NOMO-1 treated with DMSO at 0.1 percent for 48 hours (cell line): ENCODE measurements around the gene SLC12A3.
"Not testable (repeated sequence)": the region's sequence is repeated elsewhere in the genome, so short reads cannot be mapped to it uniquely, and the experiment has no call there.

Source experiments
- DNase-seq: peaks from one replicate; lab custom pipeline; 2025; ENCODE audit not compliant: unreplicated experiment; lab: John Stamatoyannopoulos, UW

Gene SLC12A3

DNA sequence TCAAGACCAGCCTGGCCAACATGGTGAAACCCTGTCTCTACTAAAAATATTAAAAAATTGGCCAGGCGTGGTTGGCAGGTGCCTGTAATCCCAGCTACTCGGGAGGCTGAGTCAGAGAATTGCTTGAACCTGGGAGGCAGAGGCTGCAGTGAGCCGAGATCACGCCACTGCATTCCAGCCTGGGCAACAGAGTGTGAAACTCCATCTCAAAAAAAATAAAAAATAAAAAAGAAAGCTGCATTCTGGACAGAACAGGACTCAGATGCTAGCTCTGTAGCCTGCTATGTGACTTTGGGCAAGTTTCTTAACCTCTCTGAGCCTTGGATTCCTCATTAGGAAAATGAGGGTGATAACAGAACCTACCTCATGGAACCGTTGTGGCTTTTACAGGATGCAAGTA is 3.8 kb downstream of the SLC12A3 start:
- DNase-seq = not testable (repeated sequence)

DNA sequence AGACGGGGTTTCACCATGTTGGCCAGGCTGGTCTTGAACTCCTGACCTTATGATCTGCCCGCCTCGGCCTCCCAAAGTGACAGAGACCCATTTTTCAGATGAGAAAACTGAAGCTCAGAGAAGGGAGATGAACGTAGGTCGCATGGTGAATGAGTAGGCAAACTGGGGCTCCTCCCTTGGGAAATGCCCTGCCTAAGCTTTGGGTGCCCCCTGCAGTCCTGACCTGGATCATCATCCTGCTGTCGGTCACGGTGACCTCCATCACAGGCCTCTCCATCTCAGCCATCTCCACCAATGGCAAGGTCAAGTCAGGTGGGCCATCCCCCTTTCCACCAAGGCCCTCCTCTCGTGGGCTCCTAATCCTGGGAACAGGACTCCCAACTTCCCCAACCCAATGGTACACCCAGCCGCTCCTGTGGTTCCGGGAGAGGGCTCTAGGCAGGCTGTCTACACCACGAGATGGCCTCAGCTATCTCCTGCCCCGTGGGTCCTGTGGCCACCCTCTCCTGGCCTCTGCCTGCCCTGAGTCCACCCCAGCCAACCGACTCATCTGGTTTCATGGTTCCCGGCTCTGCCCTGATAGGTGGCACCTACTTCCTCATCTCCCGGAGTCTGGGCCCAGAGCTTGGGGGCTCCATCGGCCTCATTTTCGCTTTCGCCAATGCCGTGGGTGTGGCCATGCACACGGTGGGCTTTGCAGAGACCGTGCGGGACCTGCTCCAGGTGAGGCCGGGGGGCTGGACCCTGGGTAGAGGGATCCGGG is 4.7 kb downstream of the SLC12A3 start:
- peak; percentile 13 for DNase-seq

DNA sequence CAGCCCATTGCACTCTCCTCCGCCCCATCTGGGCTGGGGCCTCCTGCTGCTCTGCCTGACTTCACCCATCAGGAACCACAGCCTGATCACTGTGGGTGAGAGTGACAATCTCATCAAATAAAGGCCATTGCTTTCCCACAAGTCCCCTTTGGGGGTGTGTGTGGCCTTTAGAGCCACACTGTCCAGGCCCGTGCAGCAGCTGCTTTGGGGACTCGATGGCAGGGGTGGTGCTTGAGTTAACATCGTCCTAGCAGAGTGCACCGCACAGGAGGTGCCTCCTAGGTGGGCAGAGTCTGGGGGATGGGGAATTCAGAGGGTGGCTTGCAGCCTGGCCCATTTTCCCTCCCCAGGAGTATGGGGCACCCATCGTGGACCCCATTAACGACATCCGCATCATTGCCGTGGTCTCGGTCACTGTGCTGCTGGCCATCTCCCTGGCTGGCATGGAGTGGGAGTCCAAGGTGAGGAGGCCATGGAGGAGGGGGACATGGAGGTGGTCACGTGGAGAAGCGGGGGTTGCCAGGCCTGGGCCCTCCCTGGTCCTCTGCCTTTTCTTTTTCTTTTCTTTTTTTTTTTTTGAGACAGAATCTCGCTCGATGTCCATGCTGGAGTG is 5.4 kb downstream of the SLC12A3 start:
- no peak for DNase-seq

DNA sequence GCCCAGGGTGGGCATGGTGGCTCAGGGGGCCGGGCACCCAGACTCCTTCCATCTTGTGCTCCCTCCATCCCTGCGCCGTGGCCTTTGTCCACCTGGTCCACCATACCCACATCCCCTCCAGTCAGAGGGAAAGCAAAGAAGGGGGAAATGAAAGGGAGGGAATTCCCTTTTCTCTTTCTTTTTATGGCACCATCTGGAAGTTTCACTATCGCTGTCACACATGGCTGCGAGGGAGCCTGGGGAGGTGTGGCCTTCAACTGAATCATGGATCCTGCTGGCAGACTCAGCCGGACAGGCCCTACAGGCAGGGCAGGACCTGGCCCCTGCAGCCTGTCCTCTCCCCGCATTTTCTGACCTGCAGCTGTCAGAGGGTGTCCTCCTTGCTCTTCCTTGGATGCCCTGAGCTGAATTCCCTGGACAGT is 6.2 kb downstream of the SLC12A3 start:
- DNase-seq = no peak

DNA sequence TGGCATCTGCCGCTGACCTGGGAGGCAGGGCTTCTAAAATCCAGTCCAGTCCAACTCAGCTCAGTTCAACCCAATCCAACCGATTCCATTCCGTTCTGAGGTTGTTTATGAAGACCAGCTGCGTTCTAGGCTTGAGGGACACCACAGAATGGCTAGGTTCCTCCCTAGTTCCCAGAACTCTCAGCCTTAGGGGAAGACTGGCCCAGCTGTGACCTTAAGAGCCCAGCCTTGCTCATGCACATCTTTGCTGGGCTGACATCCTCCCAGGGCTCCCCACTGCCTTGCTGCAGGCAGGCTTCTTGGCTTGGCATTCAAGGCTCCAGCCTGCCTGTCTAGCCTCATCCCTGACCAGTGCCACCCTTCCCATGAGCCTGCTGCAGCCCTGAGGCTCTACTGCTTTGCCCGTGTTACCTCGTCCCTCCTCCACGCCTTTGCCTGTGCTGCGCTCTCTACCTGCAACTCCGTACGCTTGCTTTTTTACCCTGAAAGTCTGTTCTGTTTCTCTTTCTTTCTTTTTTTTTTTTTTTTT is 7.9 kb downstream of the SLC12A3 start:
- no peak for DNase-seq

DNA sequence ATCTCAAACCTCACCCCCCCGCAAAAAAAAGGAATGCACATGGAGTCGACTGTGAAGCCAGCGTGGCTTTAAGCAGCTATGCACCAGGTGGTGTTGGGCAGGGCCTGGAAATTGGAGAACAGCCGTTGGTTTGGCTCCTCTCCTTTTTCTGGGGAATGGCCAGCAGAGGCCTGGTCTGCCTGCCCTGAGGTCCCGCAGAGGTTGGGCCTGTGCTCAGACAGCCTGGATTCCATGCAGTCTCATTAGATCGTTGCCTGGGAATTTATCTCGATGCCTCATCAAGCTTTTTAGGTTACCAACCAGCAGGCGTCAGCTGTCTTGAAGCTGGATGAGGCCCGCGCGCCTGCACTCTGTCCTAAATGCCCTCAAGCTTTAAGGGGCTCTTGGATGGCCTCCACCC is 9.8 kb downstream of the SLC12A3 start:
- no peak for DNase-seq

DNA sequence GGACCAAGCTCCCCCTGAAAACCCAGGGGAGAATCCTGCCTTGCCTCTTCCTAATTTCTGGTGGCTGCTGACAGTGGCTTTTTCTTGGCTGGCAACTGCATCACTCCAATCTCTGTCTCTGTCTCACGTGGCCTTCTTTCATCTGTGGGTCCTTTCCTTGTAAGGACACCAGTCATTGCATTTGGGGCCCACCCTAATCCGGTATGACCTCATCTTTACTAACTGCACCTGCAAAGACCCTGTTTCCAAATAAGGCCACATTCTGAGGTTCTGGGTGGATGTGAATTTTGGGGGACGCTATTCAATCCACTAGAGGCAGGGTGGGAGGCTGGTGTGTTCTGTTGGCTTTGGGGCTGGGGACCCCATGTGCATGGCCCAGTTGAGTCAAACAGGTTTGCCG is 11.0 kb downstream of the SLC12A3 start:
- no peak for DNase-seq

- DNase-seq = no peak
Measured at GRCh38 chr16:56877486-56878182, 12.6 kb downstream of the SLC12A3 start.

- DNase-seq = no peak
Measured at GRCh38 chr16:56878282-56878854, 13.4 kb downstream of the SLC12A3 start.

- no peak for DNase-seq
Measured at GRCh38 chr16:56879276-56879675, 14.3 kb downstream of the SLC12A3 start.

DNA sequence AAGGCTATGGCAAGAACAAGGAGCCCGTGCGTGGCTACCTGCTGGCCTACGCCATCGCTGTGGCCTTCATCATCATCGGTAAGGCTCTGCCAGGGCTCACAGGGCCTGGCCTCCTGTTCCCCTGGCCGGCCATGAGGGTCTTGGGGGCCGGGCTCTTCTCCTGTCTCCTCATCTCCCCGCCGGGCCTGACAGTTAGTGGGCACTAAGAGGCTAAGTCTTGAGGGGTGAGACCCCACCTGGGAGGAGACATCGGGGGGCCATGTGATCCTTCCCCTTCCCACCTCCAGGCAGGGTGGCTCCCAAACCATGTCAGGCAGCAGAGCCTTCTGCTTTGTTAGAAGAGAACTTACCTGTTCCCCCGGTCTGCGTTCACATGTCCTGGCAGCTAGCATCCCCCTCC is 15.2 kb downstream of the SLC12A3 start:
- DNase-seq = no peak

DNA sequence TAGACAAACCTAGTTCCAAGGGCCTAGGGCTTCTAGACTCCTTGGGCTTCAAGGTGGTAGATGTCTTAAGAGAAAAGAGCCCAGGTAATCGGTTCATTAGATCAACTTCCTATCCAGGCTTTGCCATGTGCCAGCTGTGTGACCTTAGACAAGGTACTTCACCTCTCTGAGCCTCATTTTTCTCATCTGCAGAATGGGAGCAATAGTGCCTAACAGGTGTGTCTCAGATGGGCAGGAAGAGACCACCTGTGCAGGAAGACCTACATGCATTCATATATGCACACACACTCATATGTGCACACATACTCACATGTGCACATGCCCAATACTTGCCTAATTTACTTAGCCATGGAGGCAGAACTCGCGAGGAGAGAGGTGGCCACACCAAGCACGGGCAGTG is 15.7 kb downstream of the SLC12A3 start:
- no peak for DNase-seq

DNA sequence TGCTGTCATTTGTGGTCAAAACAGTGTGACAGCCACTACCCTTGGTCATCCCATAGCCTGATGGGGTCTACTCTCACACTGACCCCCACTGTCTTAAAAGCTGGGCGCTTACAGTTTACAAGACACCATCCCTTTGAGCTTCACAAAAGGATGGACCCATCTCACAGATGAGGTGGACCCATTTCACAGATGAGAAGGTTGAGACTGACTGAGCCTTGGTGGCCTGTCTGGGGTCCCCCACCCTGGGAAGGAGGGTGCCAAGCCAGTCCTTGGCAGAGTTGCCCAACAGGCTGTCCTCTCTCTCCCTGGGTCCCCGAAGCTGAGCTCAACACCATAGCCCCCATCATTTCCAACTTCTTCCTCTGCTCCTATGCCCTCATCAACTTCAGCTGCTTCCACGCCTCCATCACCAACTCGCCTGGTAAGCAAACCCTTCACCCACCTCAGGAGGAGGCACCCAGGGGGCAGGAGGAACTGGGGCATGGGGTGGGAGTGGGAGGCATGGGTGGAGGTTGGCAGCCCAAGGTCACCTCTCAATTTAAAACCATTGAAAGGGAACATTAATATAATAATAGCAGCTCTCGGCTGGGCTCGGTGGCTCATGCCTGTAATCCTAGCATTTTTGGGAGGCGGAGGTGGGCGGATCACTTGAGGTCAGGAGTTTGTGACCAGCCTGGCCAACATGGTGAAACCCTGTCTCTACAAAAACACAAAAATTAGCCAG is 17.2 kb downstream of the SLC12A3 start:
- DNase-seq = no peak

DNA sequence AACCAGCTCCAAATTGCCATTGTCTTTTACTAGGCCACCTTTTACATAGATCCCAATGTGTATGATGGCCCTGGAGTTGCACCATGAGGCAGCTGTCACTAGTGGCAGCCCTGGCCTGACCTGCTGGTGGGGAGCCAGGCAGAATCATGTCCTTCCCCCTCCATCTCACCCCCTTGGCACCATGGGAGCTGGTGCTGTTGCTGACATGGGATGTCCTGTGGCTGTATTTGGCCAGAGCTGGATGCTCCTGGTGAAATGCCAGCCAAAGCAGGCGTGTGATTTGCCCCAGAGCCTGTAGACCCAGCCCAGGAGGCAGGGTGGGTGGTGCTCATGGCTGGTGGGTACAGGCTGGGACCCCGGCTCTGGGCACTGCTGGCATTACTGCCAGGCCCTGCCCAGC is 18.6 kb downstream of the SLC12A3 start:
- no peak for DNase-seq

DNA sequence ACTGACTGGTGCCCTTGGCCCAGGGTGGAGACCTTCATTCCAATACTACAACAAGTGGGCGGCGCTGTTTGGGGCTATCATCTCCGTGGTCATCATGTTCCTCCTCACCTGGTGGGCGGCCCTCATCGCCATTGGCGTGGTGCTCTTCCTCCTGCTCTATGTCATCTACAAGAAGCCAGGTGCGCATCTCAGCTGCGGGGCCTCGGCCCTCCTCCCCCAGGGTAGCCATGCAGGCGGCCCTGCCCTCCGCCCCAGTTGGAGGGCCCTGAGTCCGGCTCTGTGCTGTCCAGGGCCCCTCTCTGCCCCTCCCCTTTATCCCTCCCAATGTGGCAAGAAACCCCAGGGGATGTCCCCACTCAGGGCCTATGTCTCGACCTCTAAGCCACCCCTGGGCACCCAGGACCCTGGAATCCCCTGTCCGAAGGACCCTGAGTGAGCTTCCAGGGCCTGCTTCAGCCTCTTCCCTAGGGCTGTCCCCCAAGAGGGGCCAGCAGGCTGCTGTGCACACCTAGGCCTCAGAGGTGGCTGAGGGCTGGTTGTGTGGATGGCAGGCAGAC is 19.1 kb downstream of the SLC12A3 start:
- no peak for DNase-seq

DNA sequence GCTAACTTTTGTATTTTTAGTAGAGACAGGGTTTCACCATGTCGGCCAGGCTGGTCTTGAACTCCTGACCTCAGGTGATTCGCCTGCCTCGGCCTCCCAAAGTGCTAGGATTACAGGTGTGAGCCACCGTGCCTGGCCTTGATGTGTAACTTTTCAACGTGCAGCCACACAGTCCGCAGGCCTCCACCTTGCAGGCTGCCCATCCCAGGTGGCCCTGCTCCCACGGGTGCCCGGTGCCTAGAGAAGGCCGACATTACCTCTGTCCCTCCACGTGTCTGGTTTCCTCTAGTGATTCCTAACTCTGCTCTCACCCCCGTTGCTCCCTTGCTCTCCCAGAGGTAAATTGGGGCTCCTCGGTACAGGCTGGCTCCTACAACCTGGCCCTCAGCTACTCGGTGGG is 19.9 kb downstream of the SLC12A3 start:
- DNase-seq = not testable (repeated sequence)

GRCh38 chr16:56885446-56886162 is 20.6 kb downstream of the SLC12A3 start:
- no peak for DNase-seq

DNA sequence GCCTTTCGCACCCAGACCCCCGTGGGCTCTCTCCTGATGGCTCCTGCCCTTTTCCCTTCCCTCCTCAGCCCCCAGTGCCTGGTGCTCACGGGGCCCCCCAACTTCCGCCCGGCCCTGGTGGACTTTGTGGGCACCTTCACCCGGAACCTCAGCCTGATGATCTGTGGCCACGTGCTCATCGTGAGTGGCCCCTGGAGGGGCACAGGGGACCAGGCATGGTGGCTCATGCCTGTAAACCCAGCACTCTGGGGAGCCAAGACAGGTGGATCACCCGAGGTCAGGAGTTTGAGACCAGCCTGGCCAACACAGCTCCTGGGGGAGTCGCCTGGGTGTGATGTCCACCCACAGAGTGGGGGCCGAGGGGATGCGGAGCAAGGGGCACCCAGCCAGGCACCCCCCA is 21.3 kb downstream of the SLC12A3 start:
- no peak for DNase-seq

- DNase-seq = no peak
Measured at GRCh38 chr16:56886826-56887225, 21.8 kb downstream of the SLC12A3 start.

GRCh38 chr16:56888806-56889205 is 23.8 kb downstream of the SLC12A3 start:
- peak; percentile 88 for DNase-seq
